Memory B cell (primary cell): ENCODE results near the gene WDFY2.
A peak's percentile ranks its signal among the peaks of the same experiment; 100 is the strongest.

ENCODE experiments used
- ATAC-seq: fragments of 150-1000 bp; cut with Tn5 transposase; 2 replicates; pipeline ENCODE4 v1.10.0; 2021; ENCODE audit warnings: low read depth, mild to moderate bottlenecking, moderate library complexity
- DNase-seq, 2 donors: peaks; one replicate each; pipeline ENCODE4 v3.0.0; 2022; ENCODE audit warnings: low spot score in 2 of 2
- H3K27ac Mint-ChIP-seq: one replicate; pipeline ENCODE4 v1.8.0; 2022; ENCODE audit warnings: mild to moderate bottlenecking, moderate library complexity, mixed read lengths
- H3K27me3 Mint-ChIP-seq: one replicate; pipeline ENCODE4 v1.8.0; 2022; ENCODE audit warnings: mixed read lengths
- H3K36me3 Mint-ChIP-seq: one replicate; pipeline ENCODE4 v1.8.0; 2022; ENCODE audit warnings: mild to moderate bottlenecking, mixed read lengths
- H3K4me1 Mint-ChIP-seq: one replicate; pipeline ENCODE4 v1.8.0; 2022; ENCODE audit warnings: mixed read lengths
- H3K4me3 Mint-ChIP-seq: one replicate; pipeline ENCODE4 v1.8.0; 2022; ENCODE audit warnings: mild to moderate bottlenecking, moderate library complexity, mixed read lengths
- H3K9me3 Mint-ChIP-seq: one replicate; pipeline ENCODE4 v1.8.0; 2022; ENCODE audit warnings: mixed read lengths

The WDFY2 gene

DNA sequence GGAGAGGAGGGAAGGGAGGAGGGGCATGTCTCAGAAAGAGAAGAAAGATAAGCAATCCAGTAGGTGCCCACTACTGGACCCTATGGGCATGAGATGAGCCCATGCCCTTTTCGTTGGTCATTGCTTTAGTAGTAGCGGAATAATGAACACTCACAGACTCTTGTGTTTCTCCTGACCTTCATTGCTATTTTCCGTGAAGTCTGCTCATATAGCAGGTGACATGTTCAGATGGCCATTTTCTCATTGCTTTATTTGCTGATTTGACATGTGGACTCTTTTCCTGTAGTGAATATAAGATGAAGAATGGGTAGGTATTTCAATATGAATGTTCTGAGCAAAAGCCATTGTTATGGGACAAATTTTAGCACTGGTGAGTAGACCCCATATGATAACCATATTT, 16.4 kb downstream of the WDFY2 start:
- H3K27me3 Mint-ChIP-seq, result no peaks in the 10 kb centered on the region
- H3K27ac Mint-ChIP-seq, result peak overlapping the region; percentile 41
- H3K4me3 Mint-ChIP-seq, result no peak overlapping the region
- H3K9me3 Mint-ChIP-seq, result no peaks in the 10 kb centered on the region
- ATAC-seq (no peak), DNase-seq (no peak)
- peaks cover 50% of the 10 kb centered on the region for H3K4me1 Mint-ChIP-seq
- peaks cover 19% of the 10 kb centered on the region for H3K36me3 Mint-ChIP-seq

DNA sequence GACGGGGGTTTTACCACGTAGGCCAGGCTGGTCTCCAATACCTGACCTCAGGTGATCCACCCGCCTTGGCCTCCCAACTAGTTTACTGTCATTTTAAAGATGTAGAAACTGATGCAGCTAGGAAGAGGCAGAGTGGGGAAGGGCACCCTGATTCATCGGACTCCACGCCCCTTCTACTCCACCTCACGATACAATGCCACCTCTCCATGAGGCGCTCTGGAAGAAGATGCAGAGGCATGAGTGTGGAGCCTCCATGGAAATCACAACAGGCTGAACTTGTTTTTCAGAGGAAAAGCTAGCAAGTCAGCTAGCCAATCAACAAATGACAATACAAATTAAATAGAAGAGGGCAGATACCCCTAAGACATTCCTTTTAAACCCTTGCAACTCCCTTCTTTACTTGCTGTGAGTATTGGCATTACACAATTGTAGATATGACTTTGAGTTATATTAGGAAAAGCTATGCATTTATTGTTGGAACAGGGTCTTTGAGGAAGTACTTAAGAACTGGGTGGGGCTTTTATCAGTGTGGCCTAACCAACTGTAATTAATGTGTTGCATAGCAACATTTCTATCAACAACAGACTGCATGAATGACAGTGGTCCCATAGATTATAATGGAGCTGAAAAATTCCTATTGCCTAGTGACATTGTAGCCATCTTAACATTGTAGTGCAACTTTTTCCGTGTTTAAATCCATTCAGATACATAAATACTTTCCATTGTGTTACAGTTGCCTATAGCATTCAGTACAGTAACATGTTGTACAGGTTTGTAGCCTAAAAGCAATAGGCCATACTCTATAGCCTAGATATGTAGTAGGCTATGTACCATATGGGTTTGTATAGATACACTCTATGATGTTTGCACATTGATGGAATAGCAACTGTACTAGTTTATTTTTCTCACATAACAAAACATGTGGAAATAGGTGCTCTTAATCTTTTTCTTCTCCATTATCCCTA, 17.6 kb downstream of the WDFY2 start:
- DNase-seq (no peak), ATAC-seq (peak; percentile 83)
- H3K4me3 Mint-ChIP-seq, result no peak overlapping the region
- H3K27ac Mint-ChIP-seq, result peak overlapping the region; percentile 85
- H3K9me3 Mint-ChIP-seq, result no peaks in the 10 kb centered on the region
- no peaks in the 10 kb centered on the region for H3K27me3 Mint-ChIP-seq
- peaks cover 19% of the 10 kb centered on the region for H3K36me3 Mint-ChIP-seq
- peaks cover 45% of the 10 kb centered on the region for H3K4me1 Mint-ChIP-seq

DNA sequence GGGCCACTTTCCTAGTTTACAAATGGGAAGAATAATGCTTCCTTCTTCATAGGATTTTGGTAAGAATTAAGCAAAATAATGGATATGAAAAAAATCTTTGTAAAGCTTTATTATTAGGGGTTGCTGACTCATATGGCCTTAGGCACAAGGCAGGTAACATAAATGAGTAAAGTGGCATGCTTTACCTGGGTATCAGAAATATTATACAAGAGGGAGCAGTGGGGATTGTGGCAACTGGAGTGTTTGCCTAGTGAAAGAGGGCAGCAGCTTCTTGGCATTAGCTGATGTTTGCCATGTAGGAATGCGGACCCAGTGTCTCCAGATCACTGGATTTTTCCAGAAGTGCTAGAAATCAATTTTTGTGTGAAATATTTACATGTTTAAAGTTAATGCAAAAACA, 19.5 kb downstream of the WDFY2 start:
- Mint-ChIP-seq H3K4me3 (no peak overlapping the region), H3K9me3 (peaks cover 1% of the 10 kb centered on the region), H3K4me1 (peaks cover 47% of the 10 kb centered on the region), H3K36me3 (peaks cover 23% of the 10 kb centered on the region), H3K27me3 (no peaks in the 10 kb centered on the region), H3K27ac (no peak overlapping the region)
- ATAC-seq (no peak), DNase-seq (no peak)

DNA sequence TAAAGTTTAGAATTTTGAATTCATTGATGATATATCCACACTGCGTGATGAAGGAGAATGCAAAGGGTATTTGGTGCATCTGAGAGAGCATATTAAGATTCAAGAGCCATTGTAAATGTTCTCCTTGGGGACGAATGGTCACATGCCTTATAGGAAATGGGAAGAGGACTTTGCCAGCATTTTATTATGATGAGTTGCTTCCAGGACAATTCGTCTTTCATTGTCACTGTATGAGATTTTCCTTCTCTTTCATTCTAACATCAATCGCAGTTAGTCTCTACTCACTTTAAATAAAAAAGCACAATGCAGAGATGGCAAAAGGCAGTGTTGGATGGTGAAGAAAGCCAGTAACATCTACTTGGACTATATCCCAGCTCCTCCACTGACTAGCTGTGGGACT, 21.4 kb downstream of the WDFY2 start:
- Mint-ChIP-seq H3K4me3 (no peak overlapping the region), H3K27ac (no peak overlapping the region), H3K4me1 (peaks cover 50% of the 10 kb centered on the region), H3K27me3 (no peaks in the 10 kb centered on the region), H3K36me3 (peaks cover 23% of the 10 kb centered on the region), H3K9me3 (peaks cover 1% of the 10 kb centered on the region)
- DNase-seq, result no peak
- ATAC-seq, result no peak

DNA sequence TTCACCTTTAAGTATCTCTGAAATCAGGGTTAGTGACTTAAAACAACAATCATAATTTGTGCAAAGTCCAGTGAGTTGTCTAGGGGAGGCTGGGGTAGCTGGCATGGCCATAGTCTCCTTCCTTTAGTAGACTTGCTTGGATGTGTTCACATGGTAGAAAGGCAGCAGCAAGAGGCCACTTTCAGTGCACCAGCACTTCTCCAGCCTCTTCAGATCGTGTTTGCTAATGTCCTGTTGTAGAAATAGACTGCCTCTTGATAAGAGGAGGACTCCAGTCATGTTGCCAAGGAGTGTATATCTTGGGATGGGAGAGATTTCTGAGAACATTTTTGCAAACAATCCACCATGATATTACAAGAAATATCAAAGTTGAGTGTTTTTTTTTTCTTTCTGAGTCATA, 22.9 kb downstream of the WDFY2 start:
- DNase-seq (no peak), ATAC-seq (no peak)
- Mint-ChIP-seq H3K27ac (no peak overlapping the region), H3K4me1 (peaks cover 50% of the 10 kb centered on the region), H3K36me3 (peaks cover 21% of the 10 kb centered on the region), H3K27me3 (no peaks in the 10 kb centered on the region), H3K4me3 (no peak overlapping the region), H3K9me3 (peaks cover 1% of the 10 kb centered on the region)

DNA sequence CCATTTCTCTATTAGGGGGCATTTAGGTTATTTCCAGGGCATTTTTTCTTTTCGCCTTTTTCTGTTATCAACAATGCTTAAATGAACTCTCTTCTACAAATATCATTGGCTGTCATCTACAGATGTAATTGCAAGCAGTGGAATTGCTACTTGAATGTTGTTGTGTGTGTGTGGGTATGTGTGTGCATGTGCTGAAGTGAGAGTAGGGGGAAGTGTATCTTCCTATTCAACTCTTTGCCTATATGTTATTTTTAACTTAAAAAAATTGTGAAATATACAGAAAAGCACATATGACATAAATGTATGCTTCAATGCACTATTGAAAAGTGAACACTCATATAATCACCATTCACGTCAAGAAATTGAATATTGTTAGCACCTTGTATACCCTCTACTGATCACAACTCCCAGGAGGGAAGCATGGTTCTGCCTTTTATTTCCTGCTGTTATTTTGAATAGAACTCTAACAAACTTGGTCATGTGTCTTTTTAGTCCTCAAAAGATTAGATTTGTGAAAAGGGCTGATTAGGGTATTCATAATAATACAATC, 24.7 kb downstream of the WDFY2 start:
- H3K4me1 Mint-ChIP-seq, result peaks cover 48% of the 10 kb centered on the region
- peaks cover 1% of the 10 kb centered on the region for H3K9me3 Mint-ChIP-seq
- H3K36me3 Mint-ChIP-seq, result peaks cover 11% of the 10 kb centered on the region
- H3K4me3 Mint-ChIP-seq, result peak overlapping the region; percentile 69
- no peak for DNase-seq
- ATAC-seq, result peak; percentile 86
- H3K27me3 Mint-ChIP-seq, result no peaks in the 10 kb centered on the region
- H3K27ac Mint-ChIP-seq, result peak overlapping the region; percentile 89

DNA sequence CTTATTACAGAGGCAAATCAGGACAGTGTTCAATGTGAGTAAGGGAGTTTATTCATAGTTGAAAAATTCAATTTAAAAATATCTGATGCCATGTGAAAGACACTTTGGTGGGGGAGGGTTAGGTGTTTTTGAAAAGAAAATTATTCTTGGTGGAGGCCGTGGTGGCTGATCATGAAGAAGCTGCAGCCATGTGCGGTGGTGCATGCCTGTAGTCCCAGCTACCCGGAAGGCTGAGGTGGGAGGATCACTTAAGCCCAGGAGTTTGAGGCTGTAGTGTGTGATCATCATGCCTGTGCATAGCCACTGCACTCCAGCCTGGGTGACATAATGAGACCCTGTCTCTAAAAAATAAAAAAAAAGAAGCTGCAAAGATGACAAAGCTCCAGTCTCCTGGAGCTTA, 28.6 kb downstream of the WDFY2 start:
- DNase-seq (no peak), ATAC-seq (no peak)
- Mint-ChIP-seq H3K4me1 (peaks cover 45% of the 10 kb centered on the region), H3K27ac (peak overlapping the region; percentile 82), H3K9me3 (no peaks in the 10 kb centered on the region), H3K36me3 (no peaks in the 10 kb centered on the region), H3K4me3 (peak overlapping the region; percentile 35), H3K27me3 (no peaks in the 10 kb centered on the region)

DNA sequence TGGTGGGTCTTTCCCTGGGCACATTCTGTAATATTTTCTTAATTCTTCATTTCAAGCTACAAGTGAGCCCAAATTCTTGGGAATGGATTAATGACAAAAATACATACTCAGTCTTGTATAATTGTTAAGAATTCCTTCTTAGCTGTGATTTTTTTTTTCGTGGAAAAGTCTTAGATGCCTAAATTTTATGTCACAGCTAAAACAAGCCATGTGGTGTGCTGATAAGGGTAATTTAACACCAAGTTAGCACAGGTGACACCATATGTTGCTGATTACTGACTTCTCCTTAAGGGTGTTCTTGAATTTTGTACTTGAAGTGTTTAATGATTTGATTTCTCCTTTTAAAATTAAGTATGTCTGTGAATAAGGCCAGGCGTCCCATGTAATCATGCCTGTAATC, 29.3 kb downstream of the WDFY2 start:
- Mint-ChIP-seq H3K9me3 (no peaks in the 10 kb centered on the region), H3K36me3 (no peaks in the 10 kb centered on the region), H3K4me3 (no peak overlapping the region), H3K27me3 (no peaks in the 10 kb centered on the region), H3K27ac (peak overlapping the region; percentile 82), H3K4me1 (peaks cover 45% of the 10 kb centered on the region)
- no peak for ATAC-seq
- no peak for DNase-seq

DNA sequence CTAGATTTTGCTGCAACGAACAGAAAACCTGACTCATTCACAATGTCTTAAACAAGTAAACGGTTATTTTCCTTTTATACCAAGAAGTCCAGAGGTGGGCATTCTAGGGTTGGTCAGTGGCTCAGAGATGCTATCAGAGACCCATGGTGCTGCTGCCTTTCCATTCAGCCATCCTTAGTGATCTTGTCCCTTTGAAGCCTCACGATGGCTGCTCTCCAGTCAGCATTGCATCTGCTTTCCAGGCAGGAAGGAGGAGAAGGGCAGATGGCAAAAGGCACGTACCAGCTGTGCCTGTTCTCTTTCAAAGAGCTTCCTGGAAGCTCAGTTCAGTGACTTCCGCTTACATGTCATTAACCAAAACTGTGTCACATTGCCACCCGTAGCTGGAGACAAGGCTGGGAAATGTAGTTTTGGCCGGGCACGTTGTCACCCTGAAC, 30.1 kb downstream of the WDFY2 start:
- H3K27me3 Mint-ChIP-seq, result no peaks in the 10 kb centered on the region
- H3K36me3 Mint-ChIP-seq, result peaks cover 3% of the 10 kb centered on the region
- peak overlapping the region; percentile 91 for H3K27ac Mint-ChIP-seq
- peak overlapping the region; percentile 94 for H3K4me3 Mint-ChIP-seq
- peak; percentile 23 to 24 for DNase-seq
- H3K9me3 Mint-ChIP-seq, result no peaks in the 10 kb centered on the region
- ATAC-seq, result peak; percentile 97
- H3K4me1 Mint-ChIP-seq, result peaks cover 38% of the 10 kb centered on the region

DNA sequence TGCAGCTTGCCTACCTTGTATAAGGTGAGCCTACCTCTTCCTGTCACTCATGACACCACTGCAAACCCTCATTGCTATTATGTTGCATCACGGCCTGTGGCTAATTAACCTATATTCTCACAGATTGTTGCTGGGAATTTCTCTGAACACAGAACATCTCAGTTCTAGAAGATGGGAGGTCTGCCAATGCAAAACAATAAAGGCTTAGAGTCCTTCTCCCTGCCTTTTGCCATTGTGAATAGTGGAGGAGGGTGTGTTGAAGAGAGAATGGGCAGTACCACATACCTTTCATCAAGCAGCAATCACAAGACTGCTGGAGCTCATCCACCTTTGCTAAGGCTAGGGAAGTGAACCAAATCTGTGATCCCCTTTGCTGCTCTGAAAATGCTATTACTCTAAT, 34.4 kb downstream of the WDFY2 start:
- no peaks in the 10 kb centered on the region for H3K27me3 Mint-ChIP-seq
- ATAC-seq (no peak), DNase-seq (no peak)
- H3K36me3 Mint-ChIP-seq, result peaks cover 7% of the 10 kb centered on the region
- peaks cover 20% of the 10 kb centered on the region for H3K4me1 Mint-ChIP-seq
- no peak overlapping the region for H3K4me3 Mint-ChIP-seq
- H3K27ac Mint-ChIP-seq, result no peak overlapping the region
- H3K9me3 Mint-ChIP-seq, result no peaks in the 10 kb centered on the region

DNA sequence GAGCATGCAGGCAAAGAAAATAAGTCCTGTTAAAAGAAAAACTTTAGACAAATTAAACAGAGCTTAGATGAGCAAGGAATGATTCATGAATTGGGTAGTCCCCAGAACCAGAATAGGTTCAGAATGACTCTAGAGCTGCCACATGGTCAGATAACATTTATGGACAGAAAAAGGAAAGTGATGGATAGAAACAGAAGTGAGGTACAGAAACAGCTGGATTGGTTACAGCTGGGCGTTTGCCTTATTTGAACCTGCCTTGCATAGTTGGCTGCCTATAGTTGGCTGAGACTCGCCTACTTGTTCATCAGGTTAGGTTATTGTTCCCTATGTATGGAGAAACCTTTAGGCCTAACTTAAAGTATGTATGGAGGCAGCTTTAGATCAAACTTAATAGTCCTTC, 35.4 kb downstream of the WDFY2 start:
- ATAC-seq (no peak), DNase-seq (no peak)
- Mint-ChIP-seq H3K4me3 (no peak overlapping the region), H3K27me3 (no peaks in the 10 kb centered on the region), H3K27ac (no peak overlapping the region), H3K4me1 (peaks cover 22% of the 10 kb centered on the region), H3K9me3 (no peaks in the 10 kb centered on the region), H3K36me3 (peaks cover 7% of the 10 kb centered on the region)

DNA sequence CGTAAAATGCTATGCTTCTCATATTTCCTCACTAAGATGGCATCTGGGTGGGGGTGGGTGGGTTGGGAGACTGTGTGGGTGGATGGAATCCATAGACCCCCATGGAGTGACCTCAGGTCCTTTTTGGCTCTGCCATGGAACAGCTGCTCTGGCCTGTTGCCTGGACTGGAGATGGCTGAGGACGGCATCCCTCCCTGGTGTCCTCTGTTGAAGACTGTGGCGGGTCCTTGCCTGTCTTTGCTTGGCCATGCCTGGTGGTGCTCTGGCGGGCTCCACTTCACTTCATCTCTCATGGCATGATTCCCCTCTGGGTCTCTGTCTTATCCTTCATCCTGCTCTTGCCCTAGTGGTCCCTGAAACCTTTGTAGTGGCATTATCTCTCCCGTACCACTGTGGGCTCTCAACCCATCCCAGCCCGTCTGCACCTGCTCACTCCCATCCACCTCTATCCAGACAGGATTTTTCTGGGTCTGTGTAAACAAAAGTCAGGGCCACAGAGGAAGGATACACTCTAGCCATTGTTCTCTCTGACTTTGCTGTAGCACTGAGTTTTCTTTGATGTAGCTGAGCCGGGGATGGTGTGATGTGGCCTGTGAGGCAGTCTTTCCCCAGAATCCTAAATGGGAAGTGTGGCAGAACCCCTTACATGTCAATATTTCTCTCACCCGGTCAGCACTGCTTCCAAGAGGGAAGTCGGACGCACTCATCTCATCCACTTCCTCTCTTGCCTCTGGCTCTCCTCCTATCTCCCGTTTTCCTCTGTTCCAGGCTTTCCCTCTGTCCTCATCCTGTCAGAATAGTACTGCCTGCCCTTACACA, 36.1 kb downstream of the WDFY2 start:
- Mint-ChIP-seq H3K9me3 (no peaks in the 10 kb centered on the region), H3K4me1 (peaks cover 24% of the 10 kb centered on the region), H3K27ac (no peak overlapping the region), H3K27me3 (no peaks in the 10 kb centered on the region), H3K4me3 (no peak overlapping the region), H3K36me3 (peaks cover 7% of the 10 kb centered on the region)
- ATAC-seq (no peak), DNase-seq (no peak)

DNA sequence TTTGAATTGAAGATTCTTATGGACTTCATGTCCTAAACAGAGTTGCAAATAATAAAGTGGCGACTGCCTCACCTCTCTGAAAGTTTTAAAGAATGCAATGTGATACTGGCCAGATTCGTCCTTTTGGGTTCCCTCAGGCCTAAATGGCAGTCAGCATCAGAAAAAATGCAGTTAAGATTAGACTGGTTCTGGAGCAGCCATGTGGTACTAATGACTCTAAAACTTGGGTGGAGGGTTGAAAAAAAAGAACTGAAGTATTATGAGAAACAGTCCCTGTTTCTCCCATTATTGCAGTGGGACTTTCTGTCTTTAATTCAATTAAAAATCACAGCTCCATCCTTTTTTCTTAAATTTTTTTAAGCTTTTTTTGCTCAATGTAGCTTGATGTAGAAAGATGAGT, 37.3 kb downstream of the WDFY2 start:
- Mint-ChIP-seq H3K9me3 (no peaks in the 10 kb centered on the region), H3K27ac (no peak overlapping the region), H3K4me1 (peaks cover 25% of the 10 kb centered on the region), H3K36me3 (peaks cover 7% of the 10 kb centered on the region), H3K4me3 (no peak overlapping the region), H3K27me3 (no peaks in the 10 kb centered on the region)
- no peak for DNase-seq
- ATAC-seq, result no peak

DNA sequence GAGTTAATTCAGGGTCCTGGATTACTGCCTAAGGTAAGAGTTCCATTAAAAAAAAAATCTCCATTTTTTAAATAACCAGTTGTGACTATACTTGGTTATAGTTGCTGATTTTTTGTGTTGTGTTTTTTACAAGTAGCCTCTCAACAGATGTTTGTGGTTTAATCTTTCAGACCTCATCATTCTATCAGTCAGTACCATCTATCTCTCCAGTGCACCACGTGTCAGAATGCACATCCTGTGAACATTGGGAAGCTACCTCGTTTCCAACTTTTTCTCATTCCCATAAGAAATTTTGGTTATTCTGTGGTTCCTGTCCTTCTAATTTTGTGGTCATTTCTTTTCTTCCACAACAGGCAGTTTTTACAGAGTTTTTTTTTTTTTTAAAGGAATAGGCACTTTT, 39.2 kb downstream of the WDFY2 start:
- H3K4me1 Mint-ChIP-seq, result peaks cover 24% of the 10 kb centered on the region
- H3K27me3 Mint-ChIP-seq, result no peaks in the 10 kb centered on the region
- no peaks in the 10 kb centered on the region for H3K9me3 Mint-ChIP-seq
- H3K27ac Mint-ChIP-seq, result no peak overlapping the region
- ATAC-seq (no peak), DNase-seq (no peak)
- no peak overlapping the region for H3K4me3 Mint-ChIP-seq
- peaks cover 7% of the 10 kb centered on the region for H3K36me3 Mint-ChIP-seq
